ENCODE results near the gene PADI2. TPM values are rescaled to one million over a fixed set of nuclear protein-coding genes. Genes with fewer than 3 reads are reported as not detected.

Gene PADI2
- total and polyA plus RNA-seq, 2 donors (not counting 3 experiments of a cell fraction or from before 2014, with no cell fraction given), result not detected

- intact Hi-C loops (cut with micrococcal nuclease), result no loop called here
- no peak overlapping the region for H3K4me2 ChIP-seq (ENCODE audit: insufficient read depth, low read length)
- no peaks in the 10 kb centered on the region for H3K9me1 ChIP-seq (replicated peaks; ENCODE audit: control insufficient read depth, extremely low read depth, insufficient read depth, low read length)
- H4K20me1 ChIP-seq (replicated peaks; ENCODE audit: control insufficient read depth, extremely low read depth, insufficient read depth, low read length), result no peaks in the 10 kb centered on the region
- BruUV-seq (replicated peaks), result no TSS peak
- H3K4me3 ChIP-seq (replicated peaks in 1 of 3; ENCODE audit: insufficient read depth in 1 of 3, low read depth in 1 of 3, low read length in 3 of 3), result no peak overlapping the region
- no peaks in the 10 kb centered on the region for H3K4me1 ChIP-seq (ENCODE audit: control insufficient read depth, extremely low read depth, insufficient read depth, low read length)
- ChIA-PET CTCF (no interaction called here), POLR2A (no interaction called here)
- H3K9ac ChIP-seq (replicated peaks; ENCODE audit: extremely low read depth, insufficient read depth, low read length), result no peak overlapping the region
- H3K9me3 ChIP-seq (replicated peaks; ENCODE audit: control insufficient read depth, insufficient read depth, low read length), result no peaks in the 10 kb centered on the region
- TF ChIP-seq EZH2 (IDR thresholded peaks at IDR 0.05; ENCODE audit: borderline replicate concordance, low read depth, low read length, severe bottlenecking) (no peak), MAX (IDR thresholded peaks at IDR 0.05; ENCODE audit: insufficient read depth, insufficient read length) (no peak), MYC (IDR thresholded peaks at IDR 0.05; ENCODE audit: low read depth, low read length) (no peak), POLR2AphosphoS5 (IDR thresholded peaks at IDR 0.05; ENCODE audit: insufficient read depth, low read depth, low read length) (no peak), GATA2 (IDR thresholded peaks at IDR 0.05; ENCODE audit: insufficient read depth, insufficient read length, low read depth, low read length) (no peak), JUN (IDR thresholded peaks at IDR 0.05; ENCODE audit: borderline replicate concordance, insufficient read depth, insufficient read length, low read depth) (no peak), FOS (IDR thresholded peaks at IDR 0.05; ENCODE audit: borderline replicate concordance, insufficient read depth, low read length) (no peak), POLR2A (IDR thresholded peaks at IDR 0.05; ENCODE audit: low read depth, low read length) (no peak)
- TF ChIP-seq, protein P1, sequence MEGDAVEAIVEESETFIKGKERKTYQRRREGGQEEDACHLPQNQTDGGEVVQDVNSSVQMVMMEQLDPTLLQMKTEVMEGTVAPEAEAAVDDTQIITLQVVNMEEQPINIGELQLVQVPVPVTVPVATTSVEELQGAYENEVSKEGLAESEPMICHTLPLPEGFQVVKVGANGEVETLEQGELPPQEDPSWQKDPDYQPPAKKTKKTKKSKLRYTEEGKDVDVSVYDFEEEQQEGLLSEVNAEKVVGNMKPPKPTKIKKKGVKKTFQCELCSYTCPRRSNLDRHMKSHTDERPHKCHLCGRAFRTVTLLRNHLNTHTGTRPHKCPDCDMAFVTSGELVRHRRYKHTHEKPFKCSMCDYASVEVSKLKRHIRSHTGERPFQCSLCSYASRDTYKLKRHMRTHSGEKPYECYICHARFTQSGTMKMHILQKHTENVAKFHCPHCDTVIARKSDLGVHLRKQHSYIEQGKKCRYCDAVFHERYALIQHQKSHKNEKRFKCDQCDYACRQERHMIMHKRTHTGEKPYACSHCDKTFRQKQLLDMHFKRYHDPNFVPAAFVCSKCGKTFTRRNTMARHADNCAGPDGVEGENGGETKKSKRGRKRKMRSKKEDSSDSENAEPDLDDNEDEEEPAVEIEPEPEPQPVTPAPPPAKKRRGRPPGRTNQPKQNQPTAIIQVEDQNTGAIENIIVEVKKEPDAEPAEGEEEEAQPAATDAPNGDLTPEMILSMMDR (IDR thresholded peaks at IDR 0.05; ENCODE audit: extremely low read depth in 1 of 2, insufficient read depth in 1 of 2, low read depth in 1 of 2, low read length in 2 of 2), result no peak
- no peak overlapping the region for H3K27ac ChIP-seq (ENCODE audit: insufficient read depth, low read depth, low read length)
- dilution Hi-C loops (cut with MboI; ENCODE audit: extremely low pct_ligation_motif_present, low sequenced_read_pairs), result no loop called here
- no peak for FAIRE-seq
- H3K27me3 ChIP-seq (ENCODE audit: control insufficient read depth in 2 of 2, insufficient read depth in 2 of 2, low read length in 2 of 2), result no peaks in the 10 kb centered on the region
- no peaks in the 10 kb centered on the region for H3K79me2 ChIP-seq (ENCODE audit: control insufficient read depth, insufficient read depth, low read length)
- H3K36me3 ChIP-seq (ENCODE audit: control insufficient read depth in 2 of 2, extremely low read depth in 1 of 2, insufficient read depth in 2 of 2, low read length in 2 of 2), result no peaks in the 10 kb centered on the region
- H2AFZ ChIP-seq (ENCODE audit: low read depth, low read length), result no peak overlapping the region
- DNase-seq (ENCODE audit: low read depth, low spot score), result no peak
Measured at GRCh38 chr1:17167786-17168090, 48.5 kb upstream of the PADI2 start.
